OCI-LY7 (cell line): ENCODE results near the gene VWA5B1. TPM values are rescaled to one million over a fixed set of nuclear protein-coding genes. Genes with fewer than 3 reads are reported as not detected.

Source experiments
- BruUV-seq: library from RNA; stranded (reverse); fragments of 400-500 nt; replicated peaks from 2 replicates; lab custom pipeline; 2021; lab: Mats Ljungman, UMichigan
- CTCF ChIA-PET: fragments of 300-600 bp; sonication (Branson Sonifier 250); formaldehyde crosslinking; loops from one replicate; lab custom pipeline; 2022; ENCODE audit warnings: antibody characterized with exemption; ENCODE audit not compliant: unreplicated experiment; lab: Charles Lee
- POLR2A ChIA-PET: fragments of 300-600 bp; sonication (Branson Sonifier 250); formaldehyde crosslinking; loops from one replicate; lab custom pipeline; 2022; ENCODE audit warnings: antibody characterized with exemption; lab: Charles Lee
- DNase-seq: peaks from one replicate; pipeline ENCODE4 v3.0.0-alpha.2; 2015; ENCODE audit warnings: low spot score
- H2AFZ ChIP-seq: fragments of 200-600 bp; sonication (generic), shearing (Covaris generic); 2 replicates; pipeline ENCODE4 v1.6.1; 2014; ENCODE audit warnings: mild to moderate bottlenecking, antibody characterized with exemption, low read length, moderate library complexity
- H3K27ac ChIP-seq: fragments of 200-600 bp; sonication (generic); 2 replicates; pipeline ENCODE4 v1.5.1; 2014; ENCODE audit warnings: mixed run types, low read depth, mild to moderate bottlenecking, moderate library complexity, low read length, inconsistent platforms; ENCODE audit not compliant: poor library complexity, severe bottlenecking
- H3K36me3 ChIP-seq: fragments of 200-600 bp; sonication (generic); 2 replicates; pipeline ENCODE4 v1.6.1; 2014; ENCODE audit warnings: mild to moderate bottlenecking, antibody characterized with exemption, low read length, moderate library complexity, mixed read lengths; ENCODE audit not compliant: insufficient read depth
- H3K4me1 ChIP-seq: fragments of 200-600 bp; sonication (generic); 2 replicates; pipeline ENCODE4 v1.5.1; 2014; ENCODE audit warnings: mild to moderate bottlenecking, low read length; ENCODE audit not compliant: insufficient read depth, poor library complexity, severe bottlenecking
- H3K4me2 ChIP-seq: fragments of 200-600 bp; sonication (generic); 2 replicates; pipeline ENCODE4 v1.6.1; 2014; ENCODE audit warnings: mild to moderate bottlenecking, low read length
- H3K4me3 ChIP-seq: fragments of 200-600 bp; sonication (generic); 2 replicates; pipeline ENCODE4 v1.5.1; 2014; ENCODE audit warnings: mild to moderate bottlenecking, low read depth, low read length; ENCODE audit not compliant: poor library complexity, severe bottlenecking
- H3K79me2 ChIP-seq: fragments of 200-600 bp; sonication (generic); 2 replicates; pipeline ENCODE4 v1.6.1; 2016; ENCODE audit warnings: low read depth, mild to moderate bottlenecking, low read length, moderate library complexity, mixed read lengths; ENCODE audit not compliant: insufficient read depth
- H3K9me2 ChIP-seq: fragments of 200-600 bp; sonication (generic); 2 replicates; pipeline ENCODE4 v1.6.1; 2016; ENCODE audit warnings: mild to moderate bottlenecking, low read length, mixed read lengths; ENCODE audit not compliant: insufficient read depth
- H3K9me3 ChIP-seq: fragments of 200-600 bp; sonication (generic); 2 replicates; pipeline ENCODE4 v1.6.1; 2014; ENCODE audit warnings: mild to moderate bottlenecking, mixed run types, low read length, mixed read lengths
- H4K20me1 ChIP-seq: fragments of 200-600 bp; sonication (generic); 2 replicates; pipeline ENCODE4 v1.6.1; 2014; ENCODE audit warnings: mild to moderate bottlenecking, antibody characterized with exemption, low read length, moderate library complexity, mixed read lengths; ENCODE audit not compliant: insufficient read depth
- EZH2phosphoT487 ChIP-seq: fragments of 200-600 bp; sonication (generic); IDR thresholded peaks from 2 replicates; pipeline ENCODE4 v1.6.1; 2018; ENCODE audit warnings: low read depth, borderline replicate concordance, mild to moderate bottlenecking, mixed run types, antibody characterized with exemption, low read length, moderate library complexity, mixed read lengths
- intact Hi-C: fragments of 100-400 bp; cut with micrococcal nuclease; formaldehyde crosslinking; loops from one replicate; pipeline ENCODE4 v1.10.0; 2022; ENCODE audit not compliant: unreplicated experiment
- total RNA-seq, 2 experiments: library from RNA; depleted of rRNA in 1 of 2; stranded (reverse); fragments of >200 nt in 1 of 2; shearing (Covaris generic) in 1 of 2; gene quantifications; 2 replicates each; pipeline ENCODE4 v1.2.3, GENCODE V29; 2014 to 2022
- TF ChIP-seq, protein P1 (sequence below): fragments of 200-600 bp; sonication (generic); conservative IDR thresholded peaks from 2 replicates; pipeline ENCODE4 v1.5.1; 2014; ENCODE audit warnings: mild to moderate bottlenecking, antibody characterized with exemption, low read length, moderate library complexity, mixed read lengths

VWA5B1 gene
- total RNA-seq, 2 experiments from 2014 or later = 0.19 to 0.25 TPM

DNA sequence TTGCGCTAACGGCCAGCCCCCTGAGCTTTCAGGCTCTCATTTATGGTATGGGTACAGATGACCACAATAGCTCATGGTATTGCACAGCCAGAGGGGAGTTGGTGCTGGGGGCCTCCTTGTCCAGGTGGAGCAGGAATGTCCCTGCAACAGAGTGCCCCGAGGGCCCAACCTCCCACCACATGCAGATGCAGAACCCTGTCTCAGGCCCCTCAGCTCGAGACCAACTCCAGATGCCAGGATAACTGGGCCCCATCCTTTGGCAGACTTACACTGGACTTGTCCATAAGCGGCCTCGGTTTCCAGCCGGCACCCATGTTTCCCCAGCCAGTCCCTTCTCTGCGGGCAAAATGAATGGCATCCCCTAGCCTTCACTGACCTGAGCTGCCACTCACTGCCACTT lies 67.1 kb downstream of the VWA5B1 start:
- Histone ChIP-seq H2AFZ (no peak overlapping the region), H3K79me2 (no peaks in the 10 kb centered on the region), H3K9me3 (no peaks in the 10 kb centered on the region), H4K20me1 (no peaks in the 10 kb centered on the region), H3K27ac (no peak overlapping the region), H3K36me3 (no peaks in the 10 kb centered on the region), H3K4me1 (peaks cover 48% of the 10 kb centered on the region), H3K9me2 (no peaks in the 10 kb centered on the region), H3K4me3 (no peak overlapping the region), H3K4me2 (no peak overlapping the region)
- ChIA-PET POLR2A (no interaction called here), CTCF (interaction anchor here (0.6 kb wide), 1 partner anchor 107 kb away, joined by 3 read pairs; no protein-coding TSS in a partner anchor)
- TF ChIP-seq, protein P1, sequence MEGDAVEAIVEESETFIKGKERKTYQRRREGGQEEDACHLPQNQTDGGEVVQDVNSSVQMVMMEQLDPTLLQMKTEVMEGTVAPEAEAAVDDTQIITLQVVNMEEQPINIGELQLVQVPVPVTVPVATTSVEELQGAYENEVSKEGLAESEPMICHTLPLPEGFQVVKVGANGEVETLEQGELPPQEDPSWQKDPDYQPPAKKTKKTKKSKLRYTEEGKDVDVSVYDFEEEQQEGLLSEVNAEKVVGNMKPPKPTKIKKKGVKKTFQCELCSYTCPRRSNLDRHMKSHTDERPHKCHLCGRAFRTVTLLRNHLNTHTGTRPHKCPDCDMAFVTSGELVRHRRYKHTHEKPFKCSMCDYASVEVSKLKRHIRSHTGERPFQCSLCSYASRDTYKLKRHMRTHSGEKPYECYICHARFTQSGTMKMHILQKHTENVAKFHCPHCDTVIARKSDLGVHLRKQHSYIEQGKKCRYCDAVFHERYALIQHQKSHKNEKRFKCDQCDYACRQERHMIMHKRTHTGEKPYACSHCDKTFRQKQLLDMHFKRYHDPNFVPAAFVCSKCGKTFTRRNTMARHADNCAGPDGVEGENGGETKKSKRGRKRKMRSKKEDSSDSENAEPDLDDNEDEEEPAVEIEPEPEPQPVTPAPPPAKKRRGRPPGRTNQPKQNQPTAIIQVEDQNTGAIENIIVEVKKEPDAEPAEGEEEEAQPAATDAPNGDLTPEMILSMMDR = no peak
- TF ChIP-seq EZH2phosphoT487 = no peak
- intact Hi-C loops = loop anchor here (2.0 kb wide), 1 partner anchor 125 kb away; no protein-coding TSS in a partner anchor
- DNase-seq = no peak
- BruUV-seq = no TSS peak

DNA sequence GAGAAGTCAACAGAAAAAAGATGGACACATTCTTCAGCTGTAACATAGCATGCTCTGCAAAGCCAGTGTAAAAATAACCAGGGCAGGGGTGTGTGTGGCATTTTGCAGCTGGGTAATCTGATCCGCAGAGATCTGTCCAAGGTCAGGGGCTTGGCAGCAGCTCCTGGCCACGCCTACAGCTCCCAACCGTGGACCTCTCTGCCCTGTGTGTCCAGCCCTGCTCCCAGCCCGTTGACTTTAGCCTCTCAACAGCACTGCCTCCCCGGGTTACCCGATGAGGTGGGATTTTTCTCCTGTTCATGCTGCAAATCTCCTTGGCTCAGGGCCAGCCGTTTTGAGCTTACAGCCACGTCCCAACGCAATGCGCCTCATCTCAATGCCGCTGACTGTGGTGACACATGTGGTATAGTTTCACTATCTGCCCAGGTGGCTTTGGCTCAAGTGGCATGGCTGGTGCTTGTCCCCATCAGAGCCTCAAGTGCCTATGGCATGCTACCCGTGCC lies 68.1 kb downstream of the VWA5B1 start:
- no peaks in the 10 kb centered on the region for H3K9me2 ChIP-seq
- H3K4me1 ChIP-seq = peaks cover 48% of the 10 kb centered on the region
- BruUV-seq = no TSS peak
- peak overlapping the region; percentile 83 for H3K27ac ChIP-seq
- no peak for DNase-seq
- POLR2A ChIA-PET = interaction anchor here (0.7 to 1.2 kb wide), 5 partner anchors 15 to 133 kb away, joined by 3 read pairs; no protein-coding TSS in a partner anchor
- no peaks in the 10 kb centered on the region for H4K20me1 ChIP-seq
- no peaks in the 10 kb centered on the region for H3K36me3 ChIP-seq
- H3K9me3 ChIP-seq = no peaks in the 10 kb centered on the region
- intact Hi-C loops = loop anchor here (1.0 to 2.0 kb wide), 2 partner anchors 37 to 126 kb away; no protein-coding TSS in a partner anchor
- no peaks in the 10 kb centered on the region for H3K79me2 ChIP-seq
- peak overlapping the region; percentile 49 for H3K4me3 ChIP-seq
- no peak for TF ChIP-seq EZH2phosphoT487
- TF ChIP-seq, protein P1 = no peak
- H3K4me2 ChIP-seq = peak overlapping the region; percentile 80
- H2AFZ ChIP-seq = peak overlapping the region; percentile 55; the same call in 1 of the 2 replicates
- CTCF ChIA-PET = interaction anchor here (0.6 kb wide), 1 partner anchor 1115 kb away, joined by 3 read pairs; no protein-coding TSS in a partner anchor
